ENCODE measurements around the gene CA9. TPM values are rescaled to one million over a fixed set of nuclear protein-coding genes. Genes with fewer than 3 reads are reported as not detected.
"Not testable (repeated sequence)": the region's sequence is repeated elsewhere in the genome, so short reads cannot be mapped to it uniquely, and the experiment has no call there.

The CA9 gene
- total RNA-seq (0.37 TPM), polyA plus RNA-seq (1.8 TPM)

- H3K4me1 ChIP-seq (ENCODE audit: insufficient read depth), result peaks cover 2% of the 10 kb centered on the region
- no peak for DNase-seq (ENCODE audit: extremely low spot score)
- no peak within 1 kb of the TSS for H3K4me3 ChIP-seq (ENCODE audit: low read depth, low read length)
- H3K27ac ChIP-seq (ENCODE audit: low read depth), result no peak within 1 kb of the TSS
- H3K36me3 ChIP-seq (ENCODE audit: insufficient read depth), result no peaks in the 10 kb centered on the region
- WGBS, result 49% methylated on average over 10 of the region's 10 CpGs
Observed at GRCh38 chr9:35673132-35674024, at the start of gene CA9. Gene CA9, plus strand, starts transcription at chr9:35673928. Its CDS starts 32 bp downstream, at chr9:35673960.

DNA sequence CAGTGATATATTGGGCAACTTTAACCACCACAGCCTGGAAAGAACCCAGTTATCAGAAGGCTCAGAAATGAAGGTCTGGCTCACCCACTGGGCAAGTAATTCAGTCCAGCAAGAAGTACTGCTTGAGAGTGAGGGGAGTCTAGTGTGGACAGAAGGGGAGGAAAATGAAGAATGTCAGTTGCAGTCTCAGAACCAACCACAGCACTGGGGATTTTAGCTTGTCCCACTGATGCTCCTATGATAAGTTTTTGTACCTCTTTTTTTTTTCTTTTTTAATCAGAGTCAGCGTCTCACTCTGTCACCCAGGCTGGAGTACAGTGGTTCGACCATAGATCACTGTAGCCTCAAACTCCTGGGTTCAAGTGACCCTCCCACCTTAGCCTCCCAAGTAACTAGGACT is 46.2 kb upstream of the CA9 start:
- H3K4me3 ChIP-seq (ENCODE audit: low read depth, low read length), result no peak overlapping the region
- no peaks in the 10 kb centered on the region for H3K4me1 ChIP-seq (ENCODE audit: insufficient read depth)
- no peaks in the 10 kb centered on the region for H3K36me3 ChIP-seq (ENCODE audit: insufficient read depth)
- 85% methylated on average over 2 of the region's 2 CpGs for WGBS
- DNase-seq (ENCODE audit: extremely low spot score), result no peak
- no peak overlapping the region for H3K27ac ChIP-seq (ENCODE audit: low read depth)

GRCh38 chr9:35628389-35628991 is 45.2 kb upstream of the CA9 start:
- no peak overlapping the region for H3K27ac ChIP-seq (ENCODE audit: low read depth)
- WGBS, result 96% methylated on average over 6 of the region's 6 CpGs

GRCh38 chr9:35629597-35629996 is 44.1 kb upstream of the CA9 start:
- Histone ChIP-seq H3K27ac (ENCODE audit: low read depth) (no peak overlapping the region), H3K4me1 (ENCODE audit: insufficient read depth) (no peaks in the 10 kb centered on the region), H3K36me3 (ENCODE audit: insufficient read depth) (no peaks in the 10 kb centered on the region), H3K4me3 (ENCODE audit: low read depth, low read length) (no peak overlapping the region)
- WGBS, result 80% methylated on average over 5 of the region's 5 CpGs
- no peak for DNase-seq (ENCODE audit: extremely low spot score)

More at GRCh38 chr9:35628389-35628991, 45.2 kb upstream of the CA9 start:
- H3K4me3 ChIP-seq (ENCODE audit: low read depth, low read length), result no peak overlapping the region
- no peak for DNase-seq (ENCODE audit: extremely low spot score)
- H3K4me1 ChIP-seq (ENCODE audit: insufficient read depth), result no peaks in the 10 kb centered on the region
- H3K36me3 ChIP-seq (ENCODE audit: insufficient read depth), result no peaks in the 10 kb centered on the region

GRCh38 chr9:35635730-35636129 is 38.0 kb upstream of the CA9 start:
- no peak for DNase-seq (ENCODE audit: extremely low spot score)
- Histone ChIP-seq H3K27ac (ENCODE audit: low read depth) (no peak overlapping the region), H3K4me3 (ENCODE audit: low read depth, low read length) (no peak overlapping the region), H3K36me3 (ENCODE audit: insufficient read depth) (no peaks in the 10 kb centered on the region), H3K4me1 (ENCODE audit: insufficient read depth) (no peaks in the 10 kb centered on the region)

DNA sequence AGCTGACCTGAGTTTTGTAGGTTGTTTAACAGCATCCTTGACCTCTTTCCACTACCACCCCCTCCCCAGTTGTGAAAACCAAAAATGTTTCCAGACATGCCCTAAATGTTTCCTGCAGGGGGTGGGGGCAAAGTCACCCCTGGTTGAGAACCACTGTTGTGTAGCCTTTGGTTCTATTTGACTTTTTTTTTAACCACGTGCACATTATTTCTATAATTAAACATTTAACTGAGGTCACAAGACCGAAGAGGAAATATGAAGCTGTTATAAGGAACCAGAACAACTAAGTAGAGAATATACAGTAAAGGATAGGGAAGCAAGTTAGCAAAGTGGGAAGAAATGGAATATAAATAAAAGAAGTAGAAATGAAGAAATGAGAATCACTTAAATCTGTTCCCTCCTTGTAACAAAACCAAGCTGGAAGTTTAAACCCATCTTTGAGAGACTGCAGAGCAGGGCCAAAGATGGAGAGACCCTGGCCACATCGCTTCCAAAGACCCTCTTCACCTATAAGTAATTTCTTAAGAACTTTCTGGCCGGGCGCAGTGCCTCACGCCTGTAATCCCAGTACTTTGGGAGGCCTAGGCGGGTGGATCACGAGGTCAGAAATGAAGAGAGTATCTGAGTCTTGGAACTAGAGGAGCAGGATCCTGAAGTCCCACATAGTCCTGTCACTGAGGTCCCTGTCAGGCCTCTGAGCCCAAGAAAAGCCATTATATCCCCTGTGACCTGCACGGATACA is 37.4 kb upstream of the CA9 start:
- Histone ChIP-seq H3K4me1 (ENCODE audit: insufficient read depth) (no peaks in the 10 kb centered on the region), H3K4me3 (ENCODE audit: low read depth, low read length) (no peak overlapping the region), H3K36me3 (ENCODE audit: insufficient read depth) (no peaks in the 10 kb centered on the region), H3K27ac (ENCODE audit: low read depth) (no peak overlapping the region)
- 85% methylated on average over 9 of the region's 9 CpGs for WGBS
- DNase-seq (ENCODE audit: extremely low spot score), result no peak

- not testable (repeated sequence) for H3K4me3 ChIP-seq (ENCODE audit: low read depth, low read length); H3K4me1 ChIP-seq (ENCODE audit: insufficient read depth); H3K27ac ChIP-seq (ENCODE audit: low read depth); DNase-seq (ENCODE audit: extremely low spot score); H3K36me3 ChIP-seq (ENCODE audit: insufficient read depth)
- 96% methylated on average over 6 of the region's 6 CpGs for WGBS
Observed at GRCh38 chr9:35636877-35637246, 36.9 kb upstream of the CA9 start.

GRCh38 chr9:35637427-35637955 is 36.2 kb upstream of the CA9 start:
- not testable (repeated sequence) for H3K4me3 ChIP-seq (ENCODE audit: low read depth, low read length); H3K27ac ChIP-seq (ENCODE audit: low read depth); DNase-seq (ENCODE audit: extremely low spot score); H3K4me1 ChIP-seq (ENCODE audit: insufficient read depth); H3K36me3 ChIP-seq (ENCODE audit: insufficient read depth)
- WGBS, result 94% methylated on average over 9 of the region's 9 CpGs

GRCh38 chr9:35638751-35639150 is 35.0 kb upstream of the CA9 start:
- DNase-seq (ENCODE audit: extremely low spot score); H3K4me3 ChIP-seq (ENCODE audit: low read depth, low read length); H3K36me3 ChIP-seq (ENCODE audit: insufficient read depth); H3K27ac ChIP-seq (ENCODE audit: low read depth); H3K4me1 ChIP-seq (ENCODE audit: insufficient read depth): not testable (repeated sequence)
- 80% methylated on average over 7 of the region's 8 CpGs for WGBS

DNA sequence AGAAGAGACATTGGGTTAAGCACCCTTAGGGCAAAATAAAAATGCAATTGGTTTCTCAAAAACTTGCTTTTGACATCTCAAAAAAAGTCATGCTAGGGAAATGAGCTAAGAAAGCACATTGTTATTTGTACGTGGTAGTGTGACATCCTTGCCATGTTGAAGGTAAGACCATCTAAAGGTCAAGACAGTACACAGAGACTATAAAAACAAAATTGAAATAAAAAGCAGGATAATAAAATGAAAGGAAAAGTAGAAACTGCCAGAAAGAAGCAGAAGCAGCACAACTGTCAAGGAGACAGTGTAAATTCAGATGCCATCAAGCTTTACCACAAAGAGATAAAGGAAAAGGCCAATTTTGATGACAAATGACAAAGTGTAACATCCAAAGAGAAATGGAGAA is 34.5 kb upstream of the CA9 start:
- DNase-seq (ENCODE audit: extremely low spot score); H3K4me1 ChIP-seq (ENCODE audit: insufficient read depth); H3K4me3 ChIP-seq (ENCODE audit: low read depth, low read length); H3K27ac ChIP-seq (ENCODE audit: low read depth); H3K36me3 ChIP-seq (ENCODE audit: insufficient read depth): not testable (repeated sequence)
- WGBS, result 68% methylated on average over 1 of the region's 1 CpG

DNA sequence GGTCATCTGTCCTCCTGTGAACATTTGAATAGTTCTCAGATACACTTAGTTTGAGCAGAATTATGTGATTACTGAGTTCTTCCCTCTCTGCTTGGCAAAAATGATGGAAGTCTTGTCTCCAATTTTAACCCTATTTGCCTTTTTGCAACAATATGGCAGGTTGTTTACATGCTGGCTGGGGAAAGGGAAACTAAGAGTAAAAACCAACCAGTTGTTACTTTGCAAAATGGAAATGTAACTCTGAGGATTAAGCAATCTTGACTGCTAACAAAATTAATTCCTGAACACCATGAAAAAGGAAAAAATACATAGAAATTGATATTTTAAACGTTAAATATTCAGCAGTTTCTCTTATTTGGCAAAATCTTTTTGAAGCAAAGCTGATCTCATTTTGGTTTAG is 34.1 kb upstream of the CA9 start:
- WGBS, result 89% methylated on average over 1 of the region's 1 CpG
- H3K36me3 ChIP-seq (ENCODE audit: insufficient read depth), result no peaks in the 10 kb centered on the region
- H3K4me1 ChIP-seq (ENCODE audit: insufficient read depth), result no peaks in the 10 kb centered on the region
- DNase-seq (ENCODE audit: extremely low spot score), result no peak
- no peak overlapping the region for H3K27ac ChIP-seq (ENCODE audit: low read depth)
- no peak overlapping the region for H3K4me3 ChIP-seq (ENCODE audit: low read depth, low read length)

DNA sequence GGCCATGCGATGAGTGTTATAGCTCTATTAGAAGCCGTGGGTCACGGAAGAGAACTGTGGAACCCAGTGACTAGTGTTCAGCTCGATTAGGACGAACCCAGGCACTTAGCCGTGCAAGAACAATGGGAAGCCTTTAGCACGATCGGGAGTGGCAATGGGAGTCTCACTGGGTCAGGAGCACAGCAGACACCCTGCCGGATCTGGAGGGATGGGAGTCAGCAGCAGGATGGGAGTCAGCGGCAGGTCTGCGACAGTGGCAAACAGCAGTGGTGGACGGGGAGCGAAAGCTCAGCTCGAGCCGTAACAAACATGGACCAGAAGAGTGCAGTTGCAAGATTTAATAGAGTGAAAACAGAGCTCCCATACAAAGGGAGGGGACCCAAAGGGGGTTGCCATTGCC is 33.3 kb upstream of the CA9 start:
- 98% methylated on average over 15 of the region's 15 CpGs for WGBS

DNA sequence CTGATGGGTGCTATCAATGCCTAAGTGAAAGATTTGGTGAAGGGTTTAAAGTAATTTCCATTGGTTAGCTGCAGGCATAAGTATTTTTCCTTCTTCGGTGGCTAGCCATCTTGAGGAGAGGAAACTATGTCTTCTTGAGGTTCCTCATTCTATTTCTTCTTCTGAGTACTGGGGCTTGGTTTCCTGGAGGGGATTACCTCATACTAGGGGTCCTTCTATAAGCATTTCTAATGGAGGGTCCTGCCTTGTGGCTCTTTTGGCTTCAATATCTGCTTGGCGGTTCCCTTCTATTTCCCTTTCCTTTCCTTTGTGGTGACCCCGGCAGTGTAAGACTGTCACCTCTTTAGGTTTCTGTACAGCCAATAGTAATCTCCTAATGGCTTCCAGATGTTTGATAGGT is 32.2 kb upstream of the CA9 start:
- H3K36me3 ChIP-seq (ENCODE audit: insufficient read depth); DNase-seq (ENCODE audit: extremely low spot score); H3K4me3 ChIP-seq (ENCODE audit: low read depth, low read length); H3K4me1 ChIP-seq (ENCODE audit: insufficient read depth); H3K27ac ChIP-seq (ENCODE audit: low read depth): not testable (repeated sequence)
- 82% methylated on average over 3 of the region's 3 CpGs for WGBS

More for the DNA sequence above, 33.3 kb upstream of the CA9 start:
- not testable (repeated sequence) for DNase-seq (ENCODE audit: extremely low spot score); H3K27ac ChIP-seq (ENCODE audit: low read depth); H3K36me3 ChIP-seq (ENCODE audit: insufficient read depth); H3K4me1 ChIP-seq (ENCODE audit: insufficient read depth); H3K4me3 ChIP-seq (ENCODE audit: low read depth, low read length)

Data from urinary bladder (tissue), 4 donors.